Gastroesophageal sphincter (tissue), 3 donors: ENCODE measurements around the gene NUDT4.

Source experiments
- EP300 ChIP-seq: sonication (generic); formaldehyde crosslinking; IDR thresholded peaks from one replicate; pipeline ENCODE4 v1.6.1; 2017; ENCODE audit warnings: antibody characterized with exemption, mild to moderate bottlenecking
- POLR2A ChIP-seq, 2 donors: fragments of 450-650 bp; IDR thresholded peaks; one replicate each; pipeline ENCODE4 v1.6.1; 2017; ENCODE audit warnings: antibody characterized with exemption in 2 of 2, mild to moderate bottlenecking in 2 of 2, moderate library complexity in 1 of 2
- TF ChIP-seq, protein P1 (sequence below), 4 experiments: fragments of 200-600 bp in 2 of 4; fragments of 450-650 bp in 2 of 4; sonication (generic) in 1 of 4; IDR thresholded peaks; one replicate each; pipeline ENCODE4 v1.5.1; 2017 to 2019; ENCODE audit warnings: antibody characterized with exemption in 4 of 4, mild to moderate bottlenecking in 2 of 4, moderate library complexity in 2 of 4

DNA sequence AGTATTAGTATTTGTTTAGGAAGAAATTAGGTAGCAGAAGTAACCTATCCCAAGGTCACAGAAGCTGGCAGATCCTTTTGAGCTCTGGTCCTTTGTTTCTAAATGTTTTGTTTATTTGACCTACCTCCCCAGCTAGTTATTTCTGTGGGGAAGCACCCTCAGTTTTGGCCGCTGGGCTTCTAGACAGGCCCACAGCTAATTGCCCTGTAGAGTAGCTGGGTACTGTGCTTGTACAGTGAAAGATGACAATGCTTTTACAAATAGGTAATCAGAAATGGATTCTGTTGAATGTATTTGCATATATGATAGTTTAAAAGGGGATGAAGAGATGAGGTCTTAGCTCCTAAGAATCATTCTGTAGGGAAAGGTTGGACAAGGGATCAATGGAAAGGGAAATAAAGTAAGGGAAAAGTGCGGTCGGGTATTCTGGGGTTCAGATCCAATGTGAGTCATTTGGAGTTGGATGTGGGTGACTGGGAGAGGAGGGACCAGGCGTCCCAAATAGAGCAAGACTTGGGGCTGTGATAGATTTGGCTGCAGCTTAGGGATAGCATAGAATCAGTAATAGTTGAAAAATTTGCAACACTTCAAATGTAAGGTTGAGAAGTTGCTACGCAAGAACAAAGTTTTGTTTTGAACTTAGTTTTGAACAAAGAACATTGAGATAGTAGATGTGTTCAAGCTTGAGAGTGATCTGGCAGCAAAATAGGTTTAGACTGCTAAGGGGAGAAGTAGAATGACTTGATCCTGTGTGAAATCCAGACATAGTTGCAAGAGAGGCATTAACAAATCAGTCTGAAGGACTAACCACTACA, 3.6 kb downstream of the NUDT4 start:
- TF ChIP-seq, protein P1, sequence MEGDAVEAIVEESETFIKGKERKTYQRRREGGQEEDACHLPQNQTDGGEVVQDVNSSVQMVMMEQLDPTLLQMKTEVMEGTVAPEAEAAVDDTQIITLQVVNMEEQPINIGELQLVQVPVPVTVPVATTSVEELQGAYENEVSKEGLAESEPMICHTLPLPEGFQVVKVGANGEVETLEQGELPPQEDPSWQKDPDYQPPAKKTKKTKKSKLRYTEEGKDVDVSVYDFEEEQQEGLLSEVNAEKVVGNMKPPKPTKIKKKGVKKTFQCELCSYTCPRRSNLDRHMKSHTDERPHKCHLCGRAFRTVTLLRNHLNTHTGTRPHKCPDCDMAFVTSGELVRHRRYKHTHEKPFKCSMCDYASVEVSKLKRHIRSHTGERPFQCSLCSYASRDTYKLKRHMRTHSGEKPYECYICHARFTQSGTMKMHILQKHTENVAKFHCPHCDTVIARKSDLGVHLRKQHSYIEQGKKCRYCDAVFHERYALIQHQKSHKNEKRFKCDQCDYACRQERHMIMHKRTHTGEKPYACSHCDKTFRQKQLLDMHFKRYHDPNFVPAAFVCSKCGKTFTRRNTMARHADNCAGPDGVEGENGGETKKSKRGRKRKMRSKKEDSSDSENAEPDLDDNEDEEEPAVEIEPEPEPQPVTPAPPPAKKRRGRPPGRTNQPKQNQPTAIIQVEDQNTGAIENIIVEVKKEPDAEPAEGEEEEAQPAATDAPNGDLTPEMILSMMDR (IDR thresholded peaks at IDR 0.05) = no peak
- TF ChIP-seq EP300 = no peak
- no peak for TF ChIP-seq POLR2A (IDR thresholded peaks at IDR 0.05)
